Liver (tissue), 9 donors: ENCODE data around the gene ITPA. TPM values are rescaled to one million over a fixed set of nuclear protein-coding genes. Genes with fewer than 3 reads are reported as not detected.

Experiments used
- DNase-seq: peaks from one replicate; pipeline ENCODE4 v3.0.0-alpha.2; 2017; ENCODE audit warnings: low spot score
- H3K27ac ChIP-seq, 2 donors: one replicate each; pipeline ENCODE4 v1.7.0; 2013; ENCODE audit warnings: inconsistent platforms in 2 of 2, low read length in 2 of 2, control low read depth in 1 of 2, low read depth in 1 of 2, mild to moderate bottlenecking in 1 of 2
- H3K27me3 ChIP-seq, 4 donors: one replicate each; pipeline versions ENCODE4 v1.6.1 to v1.7.0; 2013; ENCODE audit warnings: low read length in 3 of 4, inconsistent platforms in 1 of 4, mild to moderate bottlenecking in 1 of 4, moderate library complexity in 1 of 4; ENCODE audit not compliant: control insufficient read depth in 4 of 4, insufficient read depth in 4 of 4
- H3K36me3 ChIP-seq, 4 donors: one replicate each; pipeline versions ENCODE4 v1.6.1 to v1.7.0; 2013; ENCODE audit warnings: low read length in 3 of 4, mild to moderate bottlenecking in 3 of 4, low read depth in 1 of 4, moderate library complexity in 1 of 4; ENCODE audit not compliant: control insufficient read depth in 4 of 4, insufficient read depth in 3 of 4
- H3K4me1 ChIP-seq, 4 donors: one replicate each; pipeline versions ENCODE4 v1.6.1 to v1.7.0; 2013; ENCODE audit warnings: low read length in 3 of 4, mild to moderate bottlenecking in 3 of 4, moderate library complexity in 1 of 4; ENCODE audit not compliant: control insufficient read depth in 4 of 4, insufficient read depth in 4 of 4
- H3K4me3 ChIP-seq, 3 donors: one replicate each; pipeline versions ENCODE4 v1.6.1 to v1.7.0; 2013; ENCODE audit warnings: low read length in 3 of 3, control low read depth in 1 of 3, low read depth in 1 of 3, mild to moderate bottlenecking in 1 of 3
- H3K9ac ChIP-seq, 2 donors: one replicate each; pipeline ENCODE4 v1.7.0; 2013; ENCODE audit warnings: low read length in 2 of 2, mild to moderate bottlenecking in 2 of 2, moderate library complexity in 2 of 2, control low read depth in 1 of 2, low read depth in 1 of 2
- H3K9me3 ChIP-seq, 4 donors: one replicate each; pipeline versions ENCODE4 v1.6.1 to v1.7.0; 2013; ENCODE audit warnings: low read length in 3 of 4; ENCODE audit not compliant: control insufficient read depth in 4 of 4
- ATF3 ChIP-seq: IDR thresholded peaks from 2 replicates; pipeline ENCODE4 v1.6.1; 2016; ENCODE audit warnings: antibody characterized with exemption
- CTCF ChIP-seq: fragments of 150-350 bp; IDR thresholded peaks from 2 replicates; pipeline ENCODE4 v1.5.1; 2017; ENCODE audit warnings: improper control_type of control experiment, low read depth, low read length; ENCODE audit not compliant: missing input control
- EGR1 ChIP-seq, 2 donors: IDR thresholded peaks; 2 replicates each; pipeline ENCODE4 v1.6.1; 2016 to 2018; ENCODE audit warnings: antibody characterized with exemption in 2 of 2, low read depth in 2 of 2
- FOXA1 ChIP-seq: IDR thresholded peaks from 2 replicates; pipeline ENCODE4 v1.6.1; 2016; ENCODE audit warnings: antibody characterized with exemption
- FOXA2 ChIP-seq: IDR thresholded peaks from 2 replicates; pipeline ENCODE4 v1.6.1; 2016; ENCODE audit warnings: antibody characterized with exemption
- GABPA ChIP-seq, 2 donors: IDR thresholded peaks in 1 of 2; conservative IDR thresholded peaks in 1 of 2; 2 replicates each; pipeline ENCODE4 v1.6.1; 2016; ENCODE audit warnings: antibody characterized with exemption in 2 of 2, mild to moderate bottlenecking in 1 of 2, moderate library complexity in 1 of 2
- HNF4A ChIP-seq, 2 donors: conservative IDR thresholded peaks; 2 replicates each; pipeline ENCODE4 v1.6.1; 2016; ENCODE audit warnings: antibody characterized with exemption in 2 of 2, mild to moderate bottlenecking in 2 of 2
- HNF4G ChIP-seq: IDR thresholded peaks from 2 replicates; pipeline ENCODE4 v1.6.1; 2016; ENCODE audit warnings: antibody characterized with exemption
- JUND ChIP-seq, 2 donors: IDR thresholded peaks; 2 replicates each; pipeline ENCODE4 v1.6.1; 2016; ENCODE audit warnings: antibody characterized with exemption in 2 of 2
- MAX ChIP-seq: IDR thresholded peaks from 2 replicates; pipeline ENCODE4 v1.6.1; 2016; ENCODE audit warnings: antibody characterized with exemption
- NR2F2 ChIP-seq: IDR thresholded peaks from 2 replicates; pipeline ENCODE4 v1.6.1; 2016; ENCODE audit warnings: antibody characterized with exemption
- RAD21 ChIP-seq, 2 donors: IDR thresholded peaks; 2 replicates each; pipeline ENCODE4 v1.6.1; 2016; ENCODE audit warnings: antibody characterized with exemption in 2 of 2, mild to moderate bottlenecking in 2 of 2
- REST ChIP-seq: IDR thresholded peaks from 2 replicates; pipeline ENCODE4 v1.6.1; 2016; ENCODE audit warnings: antibody characterized with exemption, mild to moderate bottlenecking
- RXRA ChIP-seq, 2 donors: IDR thresholded peaks; 2 replicates each; pipeline ENCODE4 v1.6.1; 2017 to 2018; ENCODE audit warnings: antibody characterized with exemption in 2 of 2, mild to moderate bottlenecking in 1 of 2
- SP1 ChIP-seq: IDR thresholded peaks from 2 replicates; pipeline ENCODE4 v1.6.1; 2018; ENCODE audit warnings: antibody characterized with exemption, mild to moderate bottlenecking
- TAF1 ChIP-seq: conservative IDR thresholded peaks from 2 replicates; pipeline ENCODE4 v1.6.1; 2016; ENCODE audit warnings: antibody characterized with exemption, mild to moderate bottlenecking
- YY1 ChIP-seq: IDR thresholded peaks from 2 replicates; pipeline ENCODE4 v1.6.1; 2016; ENCODE audit warnings: antibody characterized with exemption, mild to moderate bottlenecking
- ZBTB33 ChIP-seq: IDR thresholded peaks from 2 replicates; pipeline ENCODE4 v1.6.1; 2016; ENCODE audit warnings: antibody characterized with exemption
- WGBS: extraction: QIAGEN DNeasy Blood & Tissue Kit; methylation state at CpG from one replicate; pipeline ENCODE4 v1.1.7; 2013; 5-methylcytosine and 5-hydroxymethylcytosine counted together
- polyA plus RNA-seq, 2 donors: library from polyadenylated mRNA; stranded (reverse) in 1 of 2; unstranded in 1 of 2; fragments of 200-250 nt in 1 of 2; fragments of >200 nt in 1 of 2; fragmentation: Nextera tagmentation in 1 of 2; extraction: Ambion mirVana in 1 of 2; gene quantifications; one replicate each; pipeline versions ENCODE4 v1.2.1 to v1.2.3, GENCODE V29; 2013 to 2015
- total RNA-seq, 2 donors: library from RNA; depleted of rRNA; stranded (reverse); fragments of >200 nt; gene quantifications; one replicate each; pipeline ENCODE4 v1.2.3, GENCODE V29; 2014
- donor health status: healthy.
- donor health status: healthy.
- donor health status: healthy.
- donor health status: healthy.
- donor health status: healthy.

Gene ITPA
- total and polyA plus RNA-seq, 4 donors, result 14.4 to 39.8 (median 19.7) TPM

- no peaks in the 10 kb centered on the region for H3K4me1 ChIP-seq
- no peaks in the 10 kb centered on the region for H3K9me3 ChIP-seq
- no peak overlapping the region for H3K27ac ChIP-seq
- DNase-seq, result no peak
- H3K36me3 ChIP-seq, result peaks cover 9 to 52% (median 27%) of the 10 kb centered on the region in 4 donors
- no peaks in the 10 kb centered on the region for H3K27me3 ChIP-seq
- no peak overlapping the region for H3K9ac ChIP-seq
- TF ChIP-seq ATF3 (no peak), SP1 (no peak), GABPA (IDR thresholded peaks at IDR 0.05 in 1 of 2, conservative IDR thresholded peaks at IDR 0.05 in 1 of 2) (no peak), RXRA (IDR thresholded peaks at IDR 0.05) (no peak), FOXA1 (no peak), TAF1 (no peak), REST (no peak), FOXA2 (no peak), HNF4G (no peak), CTCF (no peak), EGR1 (IDR thresholded peaks at IDR 0.05; ENCODE audit: low read depth in 2 of 2) (no peak), RAD21 (IDR thresholded peaks at IDR 0.05) (no peak), JUND (IDR thresholded peaks at IDR 0.05) (no peak), YY1 (no peak), ZBTB33 (no peak), HNF4A (conservative IDR thresholded peaks at IDR 0.05) (no peak), MAX (no peak), NR2F2 (no peak)
- WGBS, result 91% methylated on average over 4 of the region's 4 CpGs
- no peak overlapping the region for H3K4me3 ChIP-seq
Observed at GRCh38 chr20:3189561-3190131, 19.7 kb upstream of the ITPA start.
